GM21515 (cell line): ENCODE measurements around the gene EVL.

Experiments
- ATAC-seq: cut with Tn5 transposase; IDR thresholded peaks from one replicate; pipeline ENCODE4 v1.9.1; 2021; ENCODE audit not compliant: unreplicated experiment

EVL gene

GRCh38 chr14:100080206-100080605 is 15.0 kb downstream of the EVL start:
- ATAC-seq = no peak

- no peak for ATAC-seq
Measured at GRCh38 chr14:100081997-100082625, 16.9 kb downstream of the EVL start.

GRCh38 chr14:100082723-100083122 is 17.5 kb downstream of the EVL start:
- ATAC-seq = no peak

GRCh38 chr14:100083706-100084105 is 18.5 kb downstream of the EVL start:
- no peak for ATAC-seq

- no peak for ATAC-seq
Measured at GRCh38 chr14:100084591-100084990, 19.4 kb downstream of the EVL start.

- ATAC-seq = no peak
Measured at GRCh38 chr14:100085462-100085861, 20.2 kb downstream of the EVL start.

- no peak for ATAC-seq
Measured at GRCh38 chr14:100086361-100086760, 21.1 kb downstream of the EVL start.

- ATAC-seq = no peak
Measured at GRCh38 chr14:100088226-100088625, 23.0 kb downstream of the EVL start.

GRCh38 chr14:100091386-100091785 is 26.2 kb downstream of the EVL start:
- no peak for ATAC-seq

- ATAC-seq = no peak
Measured at GRCh38 chr14:100092832-100093231, 27.6 kb downstream of the EVL start.

- ATAC-seq = no peak
Measured at GRCh38 chr14:100093319-100093718, 28.1 kb downstream of the EVL start.

- ATAC-seq = no peak
Measured at GRCh38 chr14:100096656-100097055, 31.4 kb downstream of the EVL start.

- ATAC-seq = no peak
Measured at GRCh38 chr14:100098171-100098570, 32.9 kb downstream of the EVL start.

- no peak for ATAC-seq
Measured at GRCh38 chr14:100100032-100100703, 34.9 kb downstream of the EVL start.

GRCh38 chr14:100102156-100102785 is 37.0 kb downstream of the EVL start:
- ATAC-seq = no peak

GRCh38 chr14:100103250-100104005 is 38.2 kb downstream of the EVL start:
- no peak for ATAC-seq

GRCh38 chr14:100104006-100104352 is 38.8 kb downstream of the EVL start:
- no peak for ATAC-seq

- no peak for ATAC-seq
Measured at GRCh38 chr14:100104523-100105300, 39.5 kb downstream of the EVL start.

GRCh38 chr14:100105357-100106169 is 40.3 kb downstream of the EVL start:
- no peak for ATAC-seq
